Measurements from ENCODE around the gene ETFB. TPM values are rescaled to one million over a fixed set of nuclear protein-coding genes. Genes with fewer than 3 reads are reported as not detected.

Gene ETFB
- total and polyA plus RNA-seq, 2 experiments from 2014 or later, result 84.3 to 146 TPM

GRCh38 chr19:51337141-51337860 is 28.9 kb downstream of the ETFB start:
- H3K9me2 ChIP-seq (ENCODE audit: insufficient read depth), result no peaks in the 10 kb centered on the region
- no peaks in the 10 kb centered on the region for H3K79me2 ChIP-seq (ENCODE audit: insufficient read depth)
- in situ Hi-C loops (cut with MboI), result no loop called here
- no peak overlapping the region for H3K4me3 ChIP-seq
- H3K4me2 ChIP-seq (ENCODE audit: unreplicated experiment), result no peak overlapping the region
- WGBS, 2 experiments (ENCODE audit: low coverage in 1 of 2, low lambda C conversion rate in 2 of 2, missing lambda C conversion rate in 2 of 2), result 86 to 89% methylated on average over 12 to 13 of the region's 13 CpGs
- H3F3A ChIP-seq (ENCODE audit: insufficient read depth), result no peaks in the 10 kb centered on the region
- H4K20me1 ChIP-seq (ENCODE audit: insufficient read depth), result no peaks in the 10 kb centered on the region
- no peaks in the 10 kb centered on the region for H3K27me3 ChIP-seq (replicated peaks; ENCODE audit: insufficient read depth)
- no peak for DNase-seq
- H3K9ac ChIP-seq, result no peak overlapping the region
- no peaks in the 10 kb centered on the region for H3K36me3 ChIP-seq (ENCODE audit: low read depth)
- no peak overlapping the region for H3K27ac ChIP-seq
- H3K4me1 ChIP-seq (ENCODE audit: insufficient read depth), result no peaks in the 10 kb centered on the region
- no peak overlapping the region for H2AFZ ChIP-seq
- no peak for TF ChIP-seq EZH2phosphoT487 (IDR thresholded peaks at IDR 0.05; ENCODE audit: insufficient read depth, low read depth)
- TF ChIP-seq EZH2 (IDR thresholded peaks at IDR 0.05; ENCODE audit: insufficient read depth, poor library complexity, severe bottlenecking), result no peak
- H3K9me3 ChIP-seq (ENCODE audit: low read depth), result no peaks in the 10 kb centered on the region

GRCh38 chr19:51333836-51334460 is 32.2 kb downstream of the ETFB start:
- 81 to 84% methylated on average over 13 of the region's 13 CpGs for WGBS, 2 experiments (ENCODE audit: low coverage in 1 of 2, low lambda C conversion rate in 2 of 2, missing lambda C conversion rate in 2 of 2)
- no peak overlapping the region for H3K27ac ChIP-seq
- no peak for DNase-seq
- no peaks in the 10 kb centered on the region for H3K9me3 ChIP-seq (ENCODE audit: low read depth)
- no peak overlapping the region for H3K9ac ChIP-seq
- H2AFZ ChIP-seq, result no peak overlapping the region
- no peak overlapping the region for H3K4me2 ChIP-seq (ENCODE audit: unreplicated experiment)
- H3K79me2 ChIP-seq (ENCODE audit: insufficient read depth), result no peaks in the 10 kb centered on the region
- no peaks in the 10 kb centered on the region for H4K20me1 ChIP-seq (ENCODE audit: insufficient read depth)
- H3K27me3 ChIP-seq (replicated peaks; ENCODE audit: insufficient read depth), result no peaks in the 10 kb centered on the region
- TF ChIP-seq EZH2phosphoT487 (IDR thresholded peaks at IDR 0.05; ENCODE audit: insufficient read depth, low read depth), result no peak
- no peak for TF ChIP-seq EZH2 (IDR thresholded peaks at IDR 0.05; ENCODE audit: insufficient read depth, poor library complexity, severe bottlenecking)
- no peaks in the 10 kb centered on the region for H3F3A ChIP-seq (ENCODE audit: insufficient read depth)
- H3K4me3 ChIP-seq, result no peak overlapping the region
- H3K36me3 ChIP-seq (ENCODE audit: low read depth), result no peaks in the 10 kb centered on the region
- H3K4me1 ChIP-seq (ENCODE audit: insufficient read depth), result no peaks in the 10 kb centered on the region
- H3K9me2 ChIP-seq (ENCODE audit: insufficient read depth), result no peaks in the 10 kb centered on the region
- in situ Hi-C loops (cut with MboI), result no loop called here

- WGBS, 2 experiments (ENCODE audit: low coverage in 1 of 2, low lambda C conversion rate in 2 of 2, missing lambda C conversion rate in 2 of 2), result 44 to 47% methylated on average over 6 of the region's 6 CpGs
These were observed 34.5 kb downstream of the ETFB start for GRCh38 chr19:51331716-51332115.

GRCh38 chr19:51331193-51331592 is 35.0 kb downstream of the ETFB start:
- Histone ChIP-seq H3K4me2 (ENCODE audit: unreplicated experiment) (no peak overlapping the region), H3K9ac (no peak overlapping the region), H3F3A (ENCODE audit: insufficient read depth) (no peaks in the 10 kb centered on the region), H3K27ac (no peak overlapping the region), H4K20me1 (ENCODE audit: insufficient read depth) (no peaks in the 10 kb centered on the region), H3K9me2 (ENCODE audit: insufficient read depth) (no peaks in the 10 kb centered on the region), H2AFZ (no peak overlapping the region), H3K27me3 (replicated peaks; ENCODE audit: insufficient read depth) (peaks cover 14% of the 10 kb centered on the region), H3K36me3 (ENCODE audit: low read depth) (no peaks in the 10 kb centered on the region), H3K79me2 (ENCODE audit: insufficient read depth) (no peaks in the 10 kb centered on the region), H3K4me1 (ENCODE audit: insufficient read depth) (peaks cover 4% of the 10 kb centered on the region), H3K4me3 (no peak overlapping the region), H3K9me3 (ENCODE audit: low read depth) (no peaks in the 10 kb centered on the region)
- no peak for TF ChIP-seq EZH2 (IDR thresholded peaks at IDR 0.05; ENCODE audit: insufficient read depth, poor library complexity, severe bottlenecking)
- no peak for TF ChIP-seq EZH2phosphoT487 (IDR thresholded peaks at IDR 0.05; ENCODE audit: insufficient read depth, low read depth)
- in situ Hi-C loops (cut with MboI), result no loop called here
- WGBS, 2 experiments (ENCODE audit: low coverage in 1 of 2, low lambda C conversion rate in 2 of 2, missing lambda C conversion rate in 2 of 2), result 43 to 57% methylated on average over 3 of the region's 3 CpGs
- DNase-seq, result no peak

More at GRCh38 chr19:51331716-51332115, 34.5 kb downstream of the ETFB start:
- Histone ChIP-seq H3K36me3 (ENCODE audit: low read depth) (no peaks in the 10 kb centered on the region), H2AFZ (no peak overlapping the region), H3K27ac (no peak overlapping the region), H3K4me3 (no peak overlapping the region), H3K79me2 (ENCODE audit: insufficient read depth) (no peaks in the 10 kb centered on the region), H3K9me3 (ENCODE audit: low read depth) (no peaks in the 10 kb centered on the region), H3K27me3 (replicated peaks; ENCODE audit: insufficient read depth) (peaks cover 14% of the 10 kb centered on the region), H3K9me2 (ENCODE audit: insufficient read depth) (no peaks in the 10 kb centered on the region), H3K4me2 (ENCODE audit: unreplicated experiment) (no peak overlapping the region), H3K4me1 (ENCODE audit: insufficient read depth) (peaks cover 4% of the 10 kb centered on the region), H3F3A (ENCODE audit: insufficient read depth) (no peaks in the 10 kb centered on the region), H3K9ac (no peak overlapping the region), H4K20me1 (ENCODE audit: insufficient read depth) (no peaks in the 10 kb centered on the region)
- TF ChIP-seq EZH2 (IDR thresholded peaks at IDR 0.05; ENCODE audit: insufficient read depth, poor library complexity, severe bottlenecking) (no peak), EZH2phosphoT487 (IDR thresholded peaks at IDR 0.05; ENCODE audit: insufficient read depth, low read depth) (no peak)
- in situ Hi-C loops (cut with MboI), result no loop called here
- no peak for DNase-seq

Data from GM23248 (cell line).